ENCODE results near the gene EVI2B.
"Not testable (repeated sequence)": the region's sequence is repeated elsewhere in the genome, so short reads cannot be mapped to it uniquely, and the experiment has no call there.

Gene EVI2B

GRCh38 chr17:31310260-31310659 lies 3.6 kb downstream of the EVI2B start:
- no peak for DNase-seq (ENCODE audit: low read depth)

GRCh38 chr17:31309556-31309955 lies 4.3 kb downstream of the EVI2B start:
- no peak for DNase-seq (ENCODE audit: low read depth)

- DNase-seq (ENCODE audit: low read depth), result no peak
Observed at GRCh38 chr17:31308372-31309334, 5.2 kb downstream of the EVI2B start.

- DNase-seq (ENCODE audit: low read depth), result no peak
Observed at GRCh38 chr17:31307640-31308039, 6.2 kb downstream of the EVI2B start.

GRCh38 chr17:31299624-31300023 lies 14.2 kb downstream of the EVI2B start:
- no peak for DNase-seq (ENCODE audit: low read depth)

- no peak for DNase-seq (ENCODE audit: low read depth)
Observed at GRCh38 chr17:31297090-31297489, 16.8 kb downstream of the EVI2B start, which contains the start of gene OMG. Gene OMG (minus strand): TSS chr17:31297239. CDS start chr17:31296331, 908 bp downstream.

GRCh38 chr17:31296142-31296541 lies 17.7 kb downstream of the EVI2B start:
- no peak for DNase-seq (ENCODE audit: low read depth)

GRCh38 chr17:31295489-31295871 lies 18.4 kb downstream of the EVI2B start:
- DNase-seq (ENCODE audit: low read depth), result no peak

- no peak for DNase-seq (ENCODE audit: low read depth)
Observed at GRCh38 chr17:31294820-31295488, 18.9 kb downstream of the EVI2B start.

GRCh38 chr17:31294231-31294630 lies 19.6 kb downstream of the EVI2B start:
- DNase-seq (ENCODE audit: low read depth), result no peak

- DNase-seq (ENCODE audit: low read depth), result no peak
Observed at GRCh38 chr17:31293581-31293980, 20.3 kb downstream of the EVI2B start.

GRCh38 chr17:31291820-31292219 lies 22.0 kb downstream of the EVI2B start:
- DNase-seq (ENCODE audit: low read depth), result no peak

GRCh38 chr17:31289790-31290189 lies 24.1 kb downstream of the EVI2B start:
- DNase-seq (ENCODE audit: low read depth), result no peak

GRCh38 chr17:31287932-31288331 lies 25.9 kb downstream of the EVI2B start:
- DNase-seq (ENCODE audit: low read depth), result not testable (repeated sequence)

- DNase-seq (ENCODE audit: low read depth), result no peak
Observed at GRCh38 chr17:31286587-31286986, 27.3 kb downstream of the EVI2B start.

- no peak for DNase-seq (ENCODE audit: low read depth)
Observed at GRCh38 chr17:31283841-31284240, 30.0 kb downstream of the EVI2B start.

GRCh38 chr17:31281061-31281460 lies 32.8 kb downstream of the EVI2B start:
- no peak for DNase-seq (ENCODE audit: low read depth)

GRCh38 chr17:31279401-31279800 lies 34.5 kb downstream of the EVI2B start:
- DNase-seq (ENCODE audit: low read depth), result no peak

GRCh38 chr17:31275116-31275515 lies 38.7 kb downstream of the EVI2B start:
- no peak for DNase-seq (ENCODE audit: low read depth)

GRCh38 chr17:31274252-31274651 lies 39.6 kb downstream of the EVI2B start:
- peak; percentile 65 for DNase-seq (ENCODE audit: low read depth)

GRCh38 chr17:31273516-31273915 lies 40.3 kb downstream of the EVI2B start:
- no peak for DNase-seq (ENCODE audit: low read depth)

GRCh38 chr17:31272803-31273202 lies 41.1 kb downstream of the EVI2B start:
- DNase-seq (ENCODE audit: low read depth), result no peak

GRCh38 chr17:31272236-31272635 lies 41.6 kb downstream of the EVI2B start:
- no peak for DNase-seq (ENCODE audit: low read depth)
